ENCODE results near the gene FXYD4. TPM values are rescaled to one million over a fixed set of nuclear protein-coding genes. Genes with fewer than 3 reads are reported as not detected.

The FXYD4 gene
- total RNA-seq, 1 experiment from 2014 or later: not detected

DNA sequence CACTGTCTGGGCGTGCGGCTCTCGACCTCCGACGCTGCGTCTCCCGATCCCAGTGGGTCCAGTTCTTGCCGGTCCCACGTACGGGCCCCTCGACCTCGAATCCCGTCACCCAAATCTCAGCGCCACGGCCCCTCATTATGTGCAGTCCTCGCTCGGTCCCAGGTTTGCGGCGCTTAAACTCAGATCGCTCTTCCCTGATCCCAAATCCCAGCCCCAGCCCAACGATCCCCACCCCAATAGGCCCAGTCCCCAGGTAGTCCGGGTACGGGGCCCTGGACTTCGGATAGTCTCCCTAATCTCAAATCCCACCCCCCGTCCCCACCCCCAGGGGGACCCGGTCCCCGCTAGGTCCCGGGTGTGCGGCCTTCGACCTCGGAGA lies 36.9 kb downstream of the FXYD4 start:
- intact Hi-C loops (cut with micrococcal nuclease): no loop called here
- BruUV-seq (replicated peaks): no TSS peak
- peaks cover 4% of the 10 kb centered on the region for H3K36me3 ChIP-seq (ENCODE audit: low read depth, low read length)
- peaks cover 34% of the 10 kb centered on the region for H4K20me1 ChIP-seq (ENCODE audit: low read length)
- H3K4me2 ChIP-seq (ENCODE audit: low read length): peak overlapping the region; percentile 99
- peak overlapping the region; percentile 69; the same call in 1 of the 2 replicates for H2AFZ ChIP-seq (ENCODE audit: low read length)
- no peaks in the 10 kb centered on the region for H3K9me3 ChIP-seq (ENCODE audit: low read length)
- H3K4me3 ChIP-seq (ENCODE audit: low read length): peak overlapping the region; percentile 98
- no peaks in the 10 kb centered on the region for H3F3A ChIP-seq (ENCODE audit: low read length, unreplicated experiment)
- H3K9ac ChIP-seq (ENCODE audit: low read length): peak overlapping the region; percentile 100
- H3K27ac ChIP-seq (ENCODE audit: low read length): peak overlapping the region; percentile 91
- CTCF ChIA-PET: interaction anchor here (0.8 kb wide), 1 partner anchor 55 kb away, joined by 3 read pairs; no protein-coding TSS in a partner anchor
- no peaks in the 10 kb centered on the region for H3K27me3 ChIP-seq (ENCODE audit: low read length)
- DNase-seq (no peak), ATAC-seq (no peak)
- peaks cover 69% of the 10 kb centered on the region for H3K79me2 ChIP-seq (ENCODE audit: low read length)
- TF ChIP-seq, protein P1, sequence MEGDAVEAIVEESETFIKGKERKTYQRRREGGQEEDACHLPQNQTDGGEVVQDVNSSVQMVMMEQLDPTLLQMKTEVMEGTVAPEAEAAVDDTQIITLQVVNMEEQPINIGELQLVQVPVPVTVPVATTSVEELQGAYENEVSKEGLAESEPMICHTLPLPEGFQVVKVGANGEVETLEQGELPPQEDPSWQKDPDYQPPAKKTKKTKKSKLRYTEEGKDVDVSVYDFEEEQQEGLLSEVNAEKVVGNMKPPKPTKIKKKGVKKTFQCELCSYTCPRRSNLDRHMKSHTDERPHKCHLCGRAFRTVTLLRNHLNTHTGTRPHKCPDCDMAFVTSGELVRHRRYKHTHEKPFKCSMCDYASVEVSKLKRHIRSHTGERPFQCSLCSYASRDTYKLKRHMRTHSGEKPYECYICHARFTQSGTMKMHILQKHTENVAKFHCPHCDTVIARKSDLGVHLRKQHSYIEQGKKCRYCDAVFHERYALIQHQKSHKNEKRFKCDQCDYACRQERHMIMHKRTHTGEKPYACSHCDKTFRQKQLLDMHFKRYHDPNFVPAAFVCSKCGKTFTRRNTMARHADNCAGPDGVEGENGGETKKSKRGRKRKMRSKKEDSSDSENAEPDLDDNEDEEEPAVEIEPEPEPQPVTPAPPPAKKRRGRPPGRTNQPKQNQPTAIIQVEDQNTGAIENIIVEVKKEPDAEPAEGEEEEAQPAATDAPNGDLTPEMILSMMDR (conservative IDR thresholded peaks at IDR 0.05; ENCODE audit: low read depth, low read length): peak; percentile 16; the same call in 1 of the 2 replicates
- TF ChIP-seq EZH2 (IDR thresholded peaks at IDR 0.05; ENCODE audit: low read length, unreplicated experiment): no peak
- H3K4me1 ChIP-seq (ENCODE audit: insufficient read depth, low read length): peaks cover 32% of the 10 kb centered on the region
- POLR2A ChIA-PET (ENCODE audit: unreplicated experiment): no interaction called here
- no peaks in the 10 kb centered on the region for H3K9me2 ChIP-seq (replicated peaks; ENCODE audit: low read length)

DNA sequence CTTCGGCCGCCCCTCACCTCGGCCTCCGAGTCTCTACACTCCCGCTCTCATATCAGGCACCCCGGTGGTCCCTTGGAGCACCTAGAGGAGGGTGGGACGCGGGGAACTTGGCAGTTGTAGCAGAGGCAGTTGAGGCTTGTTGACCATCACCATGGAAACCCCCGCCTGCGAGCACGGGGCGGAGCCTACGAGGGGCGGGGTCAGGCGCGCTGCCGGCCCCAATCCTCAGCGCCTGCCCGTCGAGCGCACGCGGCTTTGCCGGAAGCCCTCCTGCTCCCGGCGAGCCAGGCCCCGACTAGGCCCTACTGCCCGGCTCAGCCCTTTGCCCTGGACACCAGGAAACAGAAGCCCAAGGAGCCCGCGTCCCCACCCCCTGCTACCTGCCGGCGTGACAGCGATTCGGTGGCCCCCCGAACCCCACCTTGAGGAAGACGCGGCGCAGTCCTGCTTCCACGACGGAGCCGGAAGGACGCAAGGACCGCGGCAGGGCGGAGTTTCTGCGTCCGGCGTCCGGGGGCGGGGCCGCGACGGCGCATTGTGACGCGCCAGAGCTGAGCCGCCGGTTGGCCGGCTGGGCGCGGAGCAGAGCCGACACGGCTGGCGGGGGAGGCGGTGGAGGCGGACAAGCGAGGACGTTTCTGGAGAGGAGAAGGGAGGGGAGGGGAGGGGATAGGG lies 37.4 kb downstream of the FXYD4 start, which contains the start of gene HNRNPF:
TSS of gene HNRNPF (minus strand) at position 477 of the 675 bp plus-strand sequence. CDS start 21,302 bp downstream, outside the sequence.
- Histone ChIP-seq H3K27ac (ENCODE audit: low read length) (peak within 1 kb of the TSS; percentile 91), H3K4me1 (ENCODE audit: insufficient read depth, low read length) (peaks cover 26% of the 10 kb centered on the region), H4K20me1 (ENCODE audit: low read length) (peaks cover 30% of the 10 kb centered on the region), H3K36me3 (ENCODE audit: low read depth, low read length) (no peaks in the 10 kb centered on the region), H3K9ac (ENCODE audit: low read length) (peak within 1 kb of the TSS; percentile 100), H3K4me2 (ENCODE audit: low read length) (peak within 1 kb of the TSS; percentile 99), H3F3A (ENCODE audit: low read length, unreplicated experiment) (no peaks in the 10 kb centered on the region), H3K9me2 (replicated peaks; ENCODE audit: low read length) (no peaks in the 10 kb centered on the region), H3K27me3 (ENCODE audit: low read length) (no peaks in the 10 kb centered on the region), H2AFZ (ENCODE audit: low read length) (peak within 1 kb of the TSS; percentile 77), H3K4me3 (ENCODE audit: low read length) (peak within 1 kb of the TSS; percentile 98), H3K79me2 (ENCODE audit: low read length) (peaks cover 64% of the 10 kb centered on the region), H3K9me3 (ENCODE audit: low read length) (no peaks in the 10 kb centered on the region)
- ATAC-seq (peak; percentile 80), DNase-seq (peak; percentile 98)
- intact Hi-C loops (cut with micrococcal nuclease): loop anchor here (1.0 kb wide), 2 partner anchors 11 to 27 kb away; no protein-coding TSS in a partner anchor
- TF ChIP-seq, protein P1 (conservative IDR thresholded peaks at IDR 0.05; ENCODE audit: low read depth, low read length): no peak
- TF ChIP-seq EZH2 (IDR thresholded peaks at IDR 0.05; ENCODE audit: low read length, unreplicated experiment) (no peak), EZH2phosphoT487 (IDR thresholded peaks at IDR 0.05; ENCODE audit: borderline replicate concordance, low read length) (no peak)
- ChIA-PET CTCF (interaction anchor here (0.6 kb wide), 1 partner anchor 12 kb away, joined by 6 read pairs; no protein-coding TSS in a partner anchor), POLR2A (ENCODE audit: unreplicated experiment) (interaction anchor here (0.6 kb wide), 1 partner anchor 11 kb away, joined by 3 read pairs; no protein-coding TSS in a partner anchor)
- BruUV-seq (replicated peaks): no TSS peak
